Inflammatory macrophage treated with lipopolysaccharide for 4 hours (primary cell): ENCODE results near the gene DAP.

Experiments used
- DNase-seq: peaks from one replicate; pipeline ENCODE4 v3.0.0-alpha.2; 2020

The DAP gene

DNA sequence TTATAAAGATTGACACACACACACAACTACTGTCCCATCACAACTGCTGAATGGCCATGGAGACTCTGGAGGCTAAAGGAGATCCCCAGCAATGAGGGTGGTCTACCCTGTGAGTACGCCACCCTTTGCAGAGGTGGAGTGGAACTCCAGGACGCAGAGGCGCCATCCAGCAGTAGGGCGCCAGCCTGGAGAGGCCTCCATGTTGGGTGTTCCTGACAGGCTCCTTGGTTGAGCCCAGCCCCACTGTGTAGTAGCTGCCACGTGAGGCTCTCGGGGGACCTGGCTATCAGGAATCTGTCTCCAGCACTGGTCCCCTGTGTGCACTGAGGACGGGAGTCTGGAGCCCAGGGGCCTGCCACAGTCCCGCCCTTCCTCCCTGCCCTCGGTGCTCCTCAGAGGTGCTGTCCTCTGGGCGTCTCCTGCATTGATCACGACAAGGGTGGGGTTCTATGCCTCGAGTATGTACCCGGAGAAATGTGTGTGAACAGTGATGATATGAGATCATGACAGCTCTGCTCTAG lies 72.3 kb downstream of the DAP start:
- no peak for DNase-seq

DNA sequence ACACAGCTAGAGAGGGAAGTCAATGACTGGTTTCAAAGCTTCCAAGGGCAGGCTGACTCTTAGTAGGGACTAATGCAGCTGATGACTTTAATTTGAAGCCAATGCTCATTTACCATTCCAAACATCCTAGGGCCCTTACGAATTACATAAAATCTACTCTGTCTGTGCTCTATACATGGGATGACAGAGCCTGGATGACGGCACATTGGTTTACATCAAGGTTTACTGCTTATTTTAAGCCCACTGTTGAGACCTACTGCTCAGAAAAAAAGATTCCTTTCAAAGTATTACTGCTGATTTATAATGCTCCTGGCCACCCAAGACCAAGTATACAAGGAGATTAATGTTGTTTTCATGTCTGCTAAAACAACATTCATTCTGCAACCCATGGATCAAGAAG lies 74.1 kb downstream of the DAP start:
- no peak for DNase-seq

DNA sequence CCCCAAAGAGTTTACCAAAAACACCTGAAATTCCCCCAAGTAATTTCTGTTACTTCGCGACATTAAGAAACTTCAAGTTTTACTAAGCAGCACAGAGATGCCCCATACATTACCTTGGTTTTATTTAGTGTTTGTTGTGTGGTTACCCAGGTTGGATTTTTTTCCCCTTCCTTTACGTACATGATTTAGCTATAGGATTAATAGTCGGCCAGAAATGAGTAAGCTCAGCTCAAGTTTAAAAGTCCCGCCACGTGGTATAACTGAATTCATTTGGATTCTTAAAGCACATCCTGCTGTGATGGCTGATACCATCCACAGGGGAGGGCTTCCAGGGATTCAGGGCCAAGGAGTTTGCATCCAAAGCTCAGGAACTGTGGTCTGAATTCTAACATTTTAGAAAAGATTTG lies 75.9 kb downstream of the DAP start:
- DNase-seq, result no peak

DNA sequence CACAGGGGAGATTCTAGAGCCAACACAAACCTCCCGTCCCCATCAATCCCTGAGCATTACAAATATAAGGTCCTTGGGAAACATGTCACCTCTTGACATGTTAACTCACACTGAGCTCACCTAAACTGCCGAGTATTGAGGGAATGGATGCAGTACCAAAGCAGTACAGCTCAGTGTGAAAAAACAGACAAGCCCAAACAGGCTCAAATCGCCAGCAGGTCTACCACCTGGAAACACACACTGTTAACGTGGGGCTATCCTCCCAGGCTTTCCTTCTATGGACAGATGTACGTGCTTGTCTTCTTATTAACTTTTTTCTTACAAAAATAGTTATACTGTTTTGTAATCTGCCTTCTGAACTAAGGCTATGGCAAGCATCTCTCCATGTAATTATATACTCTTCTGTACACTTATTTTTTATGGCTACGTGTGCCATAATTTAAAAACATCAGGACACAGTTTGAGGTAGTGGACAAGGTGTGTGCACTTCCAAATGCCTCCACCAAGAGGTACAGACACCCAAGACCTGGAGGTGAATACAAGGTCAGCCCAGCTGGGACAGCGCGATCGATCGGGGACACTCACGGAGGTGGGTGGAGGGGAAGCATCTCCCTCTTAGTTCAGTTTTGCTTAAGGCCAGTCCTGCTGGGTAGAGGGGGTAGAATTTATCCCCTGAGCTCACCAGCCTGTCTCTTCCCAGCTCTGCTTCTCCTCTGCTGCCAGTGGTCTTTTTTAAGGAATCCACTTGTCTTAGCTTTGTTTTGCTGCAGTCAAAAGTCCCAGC lies 76.5 kb downstream of the DAP start:
- DNase-seq, result no peak

DNA sequence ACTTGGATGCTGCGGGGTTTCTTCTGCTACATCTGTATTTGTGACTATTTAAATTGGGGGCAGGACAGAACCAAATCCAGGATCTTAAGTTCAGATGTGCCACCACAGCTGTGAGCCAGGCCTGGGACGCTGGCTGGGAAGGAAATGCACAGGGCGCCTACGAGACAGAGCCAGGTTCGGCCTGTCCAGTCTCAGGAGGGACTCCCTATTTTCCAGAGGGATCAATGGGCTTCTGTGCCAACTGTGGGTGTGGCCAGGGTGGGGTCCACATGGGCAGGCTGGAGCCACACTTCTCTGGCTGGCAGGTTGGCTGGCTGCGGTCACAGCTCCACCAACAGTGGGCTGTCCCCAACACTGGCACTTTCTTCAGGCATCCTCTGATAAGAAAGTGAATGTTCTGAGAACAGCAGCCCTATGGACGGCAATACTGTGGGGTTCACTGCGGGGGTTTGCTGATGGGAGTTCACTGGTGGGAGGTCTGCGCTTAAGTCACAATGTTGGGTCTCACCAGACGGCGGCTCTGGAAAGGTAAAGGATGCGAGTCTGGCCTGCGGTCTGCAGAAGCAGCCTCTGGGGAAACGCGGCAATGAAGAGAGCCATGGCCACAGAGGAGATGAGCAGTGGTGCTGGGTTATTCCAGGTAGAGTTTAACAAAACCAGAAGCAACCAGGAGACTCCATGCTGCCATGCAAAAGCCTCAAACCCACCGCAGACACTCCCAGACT lies 78.1 kb downstream of the DAP start:
- DNase-seq, result no peak

DNA sequence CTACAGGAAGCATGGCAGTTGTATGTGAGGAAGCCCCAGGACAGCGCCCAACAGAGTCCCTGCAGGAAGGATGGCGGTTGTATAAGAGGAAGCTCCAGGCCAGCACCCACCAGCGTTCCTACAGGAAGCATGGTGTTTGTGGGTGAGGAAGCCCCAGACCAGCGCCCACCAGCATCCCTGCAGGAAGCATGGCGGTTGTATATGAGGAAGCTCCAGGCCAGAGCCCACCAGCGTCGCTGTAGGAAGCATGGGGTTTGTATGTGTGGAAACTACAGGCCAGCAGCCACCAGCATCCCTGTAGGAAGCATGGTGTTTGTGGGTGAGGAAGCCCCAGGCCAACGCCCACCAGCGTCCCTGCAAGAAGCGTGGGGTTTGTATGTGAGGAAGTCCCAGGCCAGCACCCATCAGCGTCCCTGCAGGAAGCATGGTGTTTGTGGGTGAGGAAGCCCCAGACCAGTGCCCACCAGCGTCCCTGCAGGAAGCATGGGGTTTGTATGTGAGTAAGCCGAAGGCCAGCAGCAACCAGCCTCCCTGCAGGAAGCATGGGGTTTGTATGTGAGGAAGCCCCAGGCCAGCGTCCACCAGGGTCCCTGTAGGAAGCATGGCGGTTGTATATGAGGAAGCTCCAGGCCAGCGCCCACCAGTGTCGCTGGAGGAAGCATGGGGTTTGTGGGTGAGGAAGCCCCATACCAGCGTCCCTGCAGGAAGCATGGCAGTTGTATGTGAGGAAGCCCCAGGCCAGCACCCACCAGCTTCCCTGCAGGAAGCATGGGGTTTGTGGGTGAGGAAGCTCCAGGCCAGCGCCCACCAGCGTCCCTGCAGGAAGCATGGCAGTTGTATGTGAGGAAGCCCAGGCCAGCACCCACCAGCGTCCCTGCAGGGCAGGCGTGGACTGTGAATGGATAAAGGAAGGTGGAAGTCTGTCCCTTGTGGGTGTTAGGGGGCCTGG lies 79.0 kb downstream of the DAP start:
- DNase-seq, result peak; percentile 9

DNA sequence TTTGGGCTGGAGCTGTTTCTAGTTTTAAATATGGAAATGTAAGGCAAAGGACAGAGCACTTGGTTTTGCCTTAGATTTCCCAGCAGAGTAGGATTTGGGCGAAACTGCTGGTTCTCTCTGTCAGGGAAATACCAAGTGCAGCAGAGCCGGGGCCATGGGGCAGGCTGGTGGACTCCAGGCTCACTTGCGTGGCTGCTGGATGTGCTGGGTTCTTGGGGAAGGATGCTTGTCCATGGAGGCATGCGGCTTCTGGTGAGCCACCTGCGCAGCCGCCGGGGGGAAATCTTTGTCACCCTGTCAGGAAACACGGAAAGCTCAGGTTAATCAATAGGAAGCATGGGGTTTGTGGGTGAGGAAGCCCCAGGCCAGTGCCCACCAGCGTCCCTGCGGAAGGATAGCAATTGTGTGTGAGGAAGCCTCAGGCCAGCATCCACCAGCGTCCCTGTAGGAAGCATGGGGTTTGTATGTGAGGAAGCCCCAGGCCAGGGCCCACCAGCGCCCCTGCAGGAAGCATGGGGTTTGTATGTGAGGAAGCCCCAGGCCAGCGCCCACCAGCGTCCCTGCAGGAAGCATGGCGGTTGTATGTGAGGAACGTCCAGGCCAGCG lies 80.1 kb downstream of the DAP start:
- DNase-seq, result no peak

DNA sequence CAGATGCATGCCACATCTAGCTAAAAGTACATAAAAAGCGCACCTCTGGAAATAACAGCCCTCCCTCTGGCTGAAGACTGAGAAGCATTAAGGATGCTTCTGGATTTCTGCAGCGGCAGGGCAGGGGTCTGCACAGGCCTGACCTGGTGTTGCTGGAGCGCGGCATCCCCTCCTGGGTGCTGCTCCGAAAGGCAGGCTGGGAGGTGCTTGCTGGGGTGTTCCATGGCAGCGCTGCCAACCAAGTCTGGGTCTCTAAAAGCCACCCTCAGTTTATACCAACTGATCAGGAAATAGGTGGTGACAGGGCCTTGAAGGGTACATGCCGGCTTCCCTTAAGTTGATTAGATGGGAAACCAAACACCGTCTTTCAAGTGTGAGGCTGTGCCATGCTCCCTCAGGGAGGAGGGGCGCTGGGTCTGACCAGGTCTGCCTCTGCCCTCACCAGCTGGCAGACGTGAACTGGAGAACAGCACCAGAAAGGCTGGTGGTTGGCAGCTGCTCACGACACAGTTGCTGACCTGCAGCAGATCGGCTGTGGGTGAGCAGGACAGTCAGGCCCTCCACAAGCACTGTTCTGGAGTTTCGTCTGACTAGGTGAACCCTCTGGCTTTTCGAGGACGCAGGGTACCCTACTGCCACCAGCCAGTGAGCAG lies 81.6 kb downstream of the DAP start:
- DNase-seq, result no peak

DNA sequence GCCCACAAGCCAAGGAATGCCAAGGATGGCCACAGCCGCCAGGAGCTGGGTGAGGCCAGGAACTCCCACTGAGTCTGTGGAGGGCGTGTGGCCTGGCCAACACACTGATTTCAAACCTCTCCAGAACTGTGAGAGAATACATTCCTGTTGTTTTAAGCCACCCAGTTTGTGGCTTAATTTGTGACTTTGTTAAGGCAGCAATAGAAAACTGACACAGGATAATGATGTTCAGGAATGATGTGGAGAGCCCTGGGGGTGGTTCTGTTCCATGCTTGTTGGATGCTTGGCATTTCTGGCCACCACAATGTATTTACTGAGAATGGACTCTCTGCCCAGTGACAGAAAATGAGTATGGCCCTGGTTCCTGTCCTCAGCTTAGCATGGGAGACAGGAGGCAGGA lies 82.8 kb downstream of the DAP start:
- DNase-seq, result no peak

DNA sequence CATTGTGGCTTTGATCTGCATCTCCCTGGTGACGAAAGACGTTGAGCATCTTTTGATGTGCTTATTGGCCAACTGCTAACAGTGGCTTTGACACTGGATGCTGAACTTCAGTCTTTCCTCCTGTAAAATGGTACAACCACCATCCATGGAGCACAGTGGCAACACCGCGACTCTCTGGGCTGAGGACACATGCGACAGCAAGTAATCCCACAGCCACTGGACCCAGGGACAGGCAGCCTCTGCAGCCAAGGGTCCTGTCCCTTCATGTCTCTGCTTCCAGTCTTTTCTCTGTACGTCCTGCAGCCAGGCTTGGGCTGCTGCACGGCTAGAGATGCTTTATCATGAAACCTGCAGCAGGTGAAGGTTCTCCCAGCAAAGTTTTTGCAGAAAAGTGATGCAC lies 83.5 kb downstream of the DAP start:
- DNase-seq, result no peak

DNA sequence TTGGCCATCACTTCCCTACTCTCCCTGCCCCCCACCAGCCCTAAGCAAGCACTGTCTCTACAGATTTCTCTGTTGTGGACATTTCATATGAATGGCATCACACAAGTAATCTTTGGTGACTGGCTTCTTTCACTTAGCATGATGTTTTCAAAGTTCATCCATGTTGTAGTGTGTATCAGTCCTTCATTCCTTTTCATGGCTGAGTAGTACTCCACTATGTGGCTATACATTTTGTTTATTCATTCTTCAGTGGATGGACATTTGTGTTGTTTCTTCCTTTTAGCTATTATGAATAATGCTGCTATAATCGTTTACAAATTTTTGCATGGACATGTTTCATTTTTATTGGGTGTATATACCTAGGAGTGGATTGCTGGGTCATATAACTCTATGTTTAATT lies 84.1 kb downstream of the DAP start:
- DNase-seq, result no peak

DNA sequence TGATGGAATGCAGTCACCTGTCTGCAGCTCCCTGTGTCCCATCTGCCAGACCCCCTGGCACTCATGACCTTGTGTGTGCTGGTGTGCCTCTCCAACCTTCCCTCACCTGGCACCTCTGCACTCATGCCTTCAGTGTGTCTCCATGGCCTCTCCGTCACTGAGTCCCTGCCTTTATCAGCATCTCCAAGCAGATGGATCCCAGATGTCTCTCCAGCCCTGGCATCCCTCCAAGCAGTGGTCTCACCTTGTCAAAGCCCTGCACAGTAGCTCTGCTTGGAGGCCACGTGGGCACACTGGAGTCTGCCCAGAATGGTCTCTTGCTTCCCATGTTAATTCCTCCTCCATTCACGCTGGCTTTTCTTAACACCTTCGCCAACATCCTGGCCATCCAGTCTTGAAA lies 84.8 kb downstream of the DAP start:
- no peak for DNase-seq

DNA sequence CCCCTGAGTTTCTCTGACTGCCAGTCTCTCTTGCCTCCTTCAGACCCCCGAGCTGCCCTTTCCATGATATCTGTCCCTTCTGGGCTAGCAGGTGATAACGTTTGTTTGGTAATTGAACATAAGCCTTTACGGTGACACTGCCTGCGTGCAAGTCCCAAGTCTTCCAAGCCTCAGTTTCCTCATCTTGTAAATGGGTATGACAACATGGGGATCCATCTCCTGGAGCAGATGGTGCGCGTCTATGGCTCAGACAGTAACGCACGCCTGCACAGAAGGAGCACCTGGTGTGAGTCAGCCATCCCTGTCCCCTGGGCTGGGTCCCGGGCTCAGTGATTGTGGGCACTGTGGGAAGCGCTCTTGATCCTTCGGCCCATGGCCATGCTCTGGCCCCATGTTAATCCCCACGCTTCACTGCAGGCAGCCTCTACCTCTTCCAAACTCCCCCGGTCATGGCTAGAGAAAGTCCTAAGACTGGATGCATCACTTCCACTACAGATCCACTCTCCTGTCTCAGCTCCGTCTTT lies 85.8 kb downstream of the DAP start:
- no peak for DNase-seq

DNA sequence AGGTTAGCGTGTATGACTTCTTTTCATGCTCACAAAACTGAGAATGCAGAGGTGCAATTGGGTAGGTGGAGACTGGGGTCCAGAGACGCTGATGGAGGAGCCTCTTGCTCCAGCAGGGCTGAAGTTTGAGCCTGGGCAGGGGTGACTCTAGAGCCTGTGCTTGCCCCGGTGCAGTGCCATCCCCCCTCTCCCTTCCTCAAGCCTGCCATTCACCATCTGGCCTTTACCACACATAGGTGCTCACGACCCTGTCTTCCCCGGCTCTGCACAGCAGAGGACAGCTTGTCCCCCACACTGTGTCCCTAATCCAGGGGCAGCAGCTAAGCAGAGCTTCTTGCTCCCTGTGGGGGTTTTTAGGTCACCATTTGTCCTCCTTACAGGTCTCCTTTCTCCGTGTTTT lies 86.5 kb downstream of the DAP start:
- DNase-seq, result no peak

DNA sequence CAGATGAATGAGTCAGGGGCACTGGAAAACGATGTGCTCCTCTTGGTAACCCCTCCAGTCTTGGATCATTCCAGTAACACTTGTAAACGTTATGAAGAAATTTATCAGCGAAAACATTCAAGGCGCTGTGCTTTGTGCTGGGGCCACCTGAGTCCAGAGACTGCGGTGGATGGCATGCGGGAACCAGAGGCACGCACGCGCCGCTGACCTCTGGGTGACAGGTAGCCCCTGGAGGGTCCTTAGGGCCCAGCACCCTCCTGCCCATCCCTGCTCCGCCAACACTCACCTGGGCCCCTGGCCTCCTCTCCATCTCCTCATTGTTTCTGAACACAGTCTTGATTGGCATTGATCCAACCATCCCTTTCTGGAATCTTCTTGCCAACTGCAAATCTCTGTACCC lies 86.9 kb downstream of the DAP start:
- no peak for DNase-seq

DNA sequence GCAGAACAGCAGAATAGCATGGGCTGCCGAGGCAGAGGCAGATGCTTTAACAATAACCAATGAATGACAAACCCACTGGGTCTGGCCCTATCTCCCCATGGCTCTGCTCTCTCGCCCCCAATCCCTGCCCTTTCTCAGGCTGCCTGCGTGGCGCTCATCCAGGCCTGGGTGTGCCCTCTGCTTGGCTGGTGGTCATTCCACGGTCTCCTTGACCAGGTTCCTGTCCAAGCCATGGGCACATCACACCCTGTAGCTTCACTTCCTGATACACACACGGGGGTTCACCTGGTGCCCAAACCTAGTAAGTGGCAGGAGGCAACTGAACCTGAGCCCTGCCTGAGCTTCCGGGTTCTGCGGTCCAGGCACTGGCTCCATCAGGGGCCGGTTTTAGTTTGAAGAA lies 87.6 kb downstream of the DAP start:
- no peak for DNase-seq

DNA sequence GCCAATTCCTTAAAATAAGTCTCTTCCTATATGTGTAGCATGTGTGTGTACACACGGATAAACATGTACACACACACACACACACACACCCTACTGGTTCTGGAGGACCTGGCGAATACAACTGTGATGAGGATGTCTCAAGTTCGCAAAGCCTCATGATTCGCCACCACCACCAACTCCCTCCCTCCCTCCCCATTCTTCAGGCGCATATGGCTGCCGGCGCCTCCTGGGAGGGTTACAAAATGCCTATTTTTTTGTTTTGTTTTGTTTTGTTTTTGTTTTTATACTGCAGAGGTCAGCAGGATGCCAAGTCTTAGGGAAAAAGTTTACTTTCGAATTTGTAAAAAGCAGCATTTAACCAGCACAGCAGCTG lies 88.0 kb downstream of the DAP start:
- no peak for DNase-seq

DNA sequence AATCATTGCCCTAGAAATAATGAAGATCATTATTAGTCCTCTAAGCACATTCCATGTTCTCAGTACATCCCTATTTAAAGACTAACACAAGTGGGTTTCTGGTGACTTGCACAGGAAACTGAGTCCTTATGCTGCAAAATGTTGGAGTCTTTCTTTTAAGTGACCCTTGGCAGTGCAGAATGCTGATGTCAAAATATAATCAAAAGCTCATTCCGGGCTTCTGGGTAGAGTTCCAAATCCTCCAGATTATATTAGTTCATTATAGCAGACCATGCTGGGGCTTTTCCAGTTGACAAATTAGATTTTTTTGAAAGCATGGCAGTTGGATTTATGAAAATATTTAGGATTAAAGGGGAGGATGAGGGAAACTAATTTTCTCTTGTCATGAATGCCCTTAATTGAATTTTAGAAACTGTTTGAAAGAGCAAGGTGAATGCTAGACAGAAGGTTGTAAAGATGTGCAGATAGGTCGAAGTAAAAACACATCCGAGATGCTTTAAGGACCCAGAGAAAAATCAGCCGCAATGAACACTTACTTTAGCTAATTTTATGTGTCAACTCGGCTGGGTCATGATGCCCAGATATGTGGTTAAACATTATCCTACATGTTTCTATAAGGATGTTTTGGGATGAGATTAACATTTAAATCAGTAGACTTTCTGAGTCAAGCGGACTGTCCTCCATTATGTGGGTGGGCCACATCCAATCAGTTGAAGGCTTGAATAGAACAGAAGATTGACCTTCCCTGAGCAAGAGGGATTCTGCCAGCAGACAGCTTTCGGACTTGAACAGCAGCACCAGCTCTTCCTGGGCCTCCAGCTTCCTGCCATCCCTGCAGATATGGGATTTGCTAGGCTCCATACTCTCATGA lies 88.7 kb downstream of the DAP start:
- no peak for DNase-seq

DNA sequence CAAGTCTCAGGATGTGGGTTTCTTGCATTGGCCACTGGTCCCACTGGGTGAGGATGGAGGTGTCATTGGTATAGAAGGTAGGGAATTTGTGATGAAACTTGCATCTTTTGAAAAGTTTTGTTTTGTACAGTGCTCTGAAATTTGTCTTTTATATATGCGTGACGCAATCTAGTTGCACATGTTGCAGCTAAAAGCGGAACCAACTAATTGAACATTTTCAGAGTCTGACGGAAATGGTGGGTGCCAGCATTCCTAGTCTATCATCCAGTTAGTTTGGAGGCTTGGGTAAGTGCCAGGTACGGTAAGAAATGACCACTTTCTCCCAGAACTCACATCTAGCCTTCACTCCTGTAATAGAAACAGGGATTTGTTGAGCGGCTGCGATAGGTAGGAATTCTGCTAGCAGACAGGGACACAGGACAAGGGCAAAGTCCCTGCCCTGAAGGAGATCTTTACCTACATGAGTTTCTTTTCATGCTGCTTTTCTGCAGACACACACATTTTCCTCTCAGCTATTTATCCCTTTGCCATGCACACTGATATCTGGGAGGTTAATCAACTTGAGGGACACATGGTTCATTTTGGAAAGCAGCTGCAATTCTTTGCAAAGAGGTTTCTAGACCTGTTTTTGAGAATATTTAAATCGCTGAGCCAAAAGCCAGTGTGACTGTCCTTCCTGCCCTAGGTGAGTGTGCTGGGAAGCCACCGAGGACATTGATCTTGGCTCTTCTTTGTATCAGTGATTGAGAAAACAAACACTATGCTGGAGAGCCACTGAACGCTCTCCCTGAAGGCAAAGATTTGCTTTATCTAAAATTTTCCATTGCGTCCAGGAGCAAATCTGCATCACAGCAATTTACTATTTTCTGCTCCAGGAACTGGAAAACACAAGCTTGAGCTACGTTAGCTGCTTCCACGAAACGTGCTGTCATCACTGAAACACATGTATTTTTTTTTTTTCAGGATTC lies 89.7 kb downstream of the DAP start:
- DNase-seq, result peak; percentile 73

DNA sequence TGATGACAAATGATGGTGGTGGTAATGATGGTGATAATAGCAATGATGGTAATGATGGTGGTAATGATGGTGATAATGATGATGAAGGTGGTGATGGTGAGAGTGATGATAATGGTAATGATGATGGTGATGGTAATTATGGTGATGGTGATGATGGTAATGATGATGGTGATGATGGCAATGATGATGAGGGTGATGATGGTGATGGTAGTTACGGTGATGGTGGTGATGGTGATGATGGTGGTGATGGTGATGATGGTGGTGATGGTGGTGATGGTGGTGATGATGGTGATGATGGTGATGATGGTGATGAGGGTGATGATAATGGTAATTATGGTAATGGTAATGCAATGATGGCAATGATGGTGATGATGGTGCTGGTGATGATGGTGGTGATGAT lies 91.1 kb downstream of the DAP start:
- no peak for DNase-seq
